HG03378 (cell line): ENCODE results near the gene NAB2.
"Not testable (repeated sequence)": the region's sequence is repeated elsewhere in the genome, so short reads cannot be mapped to it uniquely, and the experiment has no call there.

Experiments
- ATAC-seq: cut with Tn5 transposase; IDR thresholded peaks from one replicate; pipeline ENCODE4 v1.9.1; 2021; ENCODE audit warnings: mild to moderate bottlenecking, moderate library complexity; ENCODE audit not compliant: unreplicated experiment

The NAB2 gene, protein sequence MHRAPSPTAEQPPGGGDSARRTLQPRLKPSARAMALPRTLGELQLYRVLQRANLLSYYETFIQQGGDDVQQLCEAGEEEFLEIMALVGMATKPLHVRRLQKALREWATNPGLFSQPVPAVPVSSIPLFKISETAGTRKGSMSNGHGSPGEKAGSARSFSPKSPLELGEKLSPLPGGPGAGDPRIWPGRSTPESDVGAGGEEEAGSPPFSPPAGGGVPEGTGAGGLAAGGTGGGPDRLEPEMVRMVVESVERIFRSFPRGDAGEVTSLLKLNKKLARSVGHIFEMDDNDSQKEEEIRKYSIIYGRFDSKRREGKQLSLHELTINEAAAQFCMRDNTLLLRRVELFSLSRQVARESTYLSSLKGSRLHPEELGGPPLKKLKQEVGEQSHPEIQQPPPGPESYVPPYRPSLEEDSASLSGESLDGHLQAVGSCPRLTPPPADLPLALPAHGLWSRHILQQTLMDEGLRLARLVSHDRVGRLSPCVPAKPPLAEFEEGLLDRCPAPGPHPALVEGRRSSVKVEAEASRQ

GRCh38 chr12:57088354-57089270 is at the start of gene NAB2:
TSS of gene NAB2 (plus strand) at chr12:57089114. CDS start at chr12:57089272, 158 bp downstream.
- ATAC-seq = peak; percentile 38

- ATAC-seq = no peak
These were observed 48.7 kb upstream of the NAB2 start for GRCh38 chr12:57040211-57040610.

- no peak for ATAC-seq
These were observed 48.2 kb upstream of the NAB2 start for GRCh38 chr12:57040750-57041149.

GRCh38 chr12:57042695-57043094 is 46.2 kb upstream of the NAB2 start:
- no peak for ATAC-seq

DNA sequence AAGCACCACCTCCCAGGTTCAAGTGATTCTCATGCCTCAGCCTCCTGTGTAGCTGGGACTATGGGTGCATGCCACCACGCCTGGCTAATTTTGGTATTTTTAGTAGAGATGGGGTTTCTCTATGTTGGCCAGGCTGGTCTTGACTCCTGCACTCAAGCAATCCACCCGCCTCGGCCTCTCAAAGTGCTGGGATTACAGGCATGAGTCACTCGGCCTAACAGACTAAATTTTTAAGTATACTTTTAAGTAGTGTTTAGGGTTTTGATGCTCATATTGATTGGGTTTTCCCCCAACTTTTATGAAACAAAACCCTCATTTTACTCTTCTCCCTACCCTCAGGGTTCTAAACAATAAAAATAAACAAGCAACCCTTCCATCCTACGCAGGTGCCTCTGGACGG is 44.4 kb upstream of the NAB2 start:
- ATAC-seq = no peak

DNA sequence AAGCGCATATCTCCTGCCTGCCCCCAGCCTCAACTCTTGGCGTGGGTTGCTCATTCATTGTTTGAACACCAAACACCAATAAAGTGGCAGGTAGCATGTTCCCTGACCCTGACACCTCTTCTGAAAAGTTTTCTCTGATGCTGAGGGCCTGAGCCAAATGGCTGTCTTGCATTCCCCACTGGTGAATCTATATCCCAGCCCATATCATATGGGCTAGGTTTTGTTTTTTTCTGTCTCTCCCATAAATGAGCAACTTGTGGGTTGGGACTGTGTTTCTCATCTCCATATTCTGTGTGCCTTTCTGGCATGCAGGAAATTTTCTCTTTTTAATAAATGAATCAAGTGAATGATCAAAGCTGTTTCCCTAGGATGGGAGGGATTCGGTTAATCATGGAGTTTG is 44.0 kb upstream of the NAB2 start:
- ATAC-seq = no peak

GRCh38 chr12:57046086-57046791 is 42.7 kb upstream of the NAB2 start:
- ATAC-seq = no peak

DNA sequence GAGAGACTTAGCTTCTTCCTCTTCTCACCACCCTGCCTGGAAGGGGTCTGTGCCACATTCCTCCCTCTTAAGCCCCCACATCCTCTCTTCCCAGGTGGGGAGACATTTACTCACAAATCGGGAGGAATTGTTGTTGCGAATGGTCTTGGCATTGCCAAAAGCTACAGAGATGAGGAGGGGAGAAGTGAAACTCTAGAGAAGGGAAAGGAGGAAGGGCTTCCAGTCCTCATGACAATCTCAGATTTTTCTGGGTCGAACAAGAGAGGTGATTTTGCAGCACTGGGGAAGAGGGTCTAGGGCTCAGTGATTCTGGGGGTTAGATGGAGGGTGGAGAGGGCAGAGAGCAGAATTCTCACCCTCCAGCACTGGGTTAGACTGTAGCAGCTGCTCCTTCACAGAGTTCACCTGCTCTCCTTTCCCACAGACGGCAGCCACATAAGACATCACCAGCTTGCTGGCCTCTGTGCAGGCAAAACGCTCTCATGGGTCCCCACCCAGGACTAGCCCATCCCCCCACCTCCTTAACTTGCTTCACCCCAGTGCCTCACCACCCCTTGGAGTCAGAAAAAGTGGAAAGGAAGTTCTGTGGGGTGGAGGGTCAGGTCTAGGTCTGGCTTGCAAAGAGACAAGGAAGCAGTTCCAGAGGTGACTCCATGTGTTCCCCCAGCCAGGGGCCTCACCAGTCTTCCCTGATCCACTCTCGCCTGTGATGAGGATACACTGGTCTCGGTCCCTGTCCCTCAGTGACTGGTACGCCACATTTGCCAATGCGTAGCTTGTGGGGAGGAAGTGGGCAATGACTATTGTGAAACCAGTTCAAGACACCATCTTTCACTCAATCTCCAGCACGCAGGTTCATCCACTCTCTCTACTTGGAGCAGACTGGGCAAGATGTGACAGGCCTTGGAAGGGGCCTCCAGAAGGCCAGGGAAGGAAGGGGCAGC is 41.7 kb upstream of the NAB2 start:
- no peak for ATAC-seq

GRCh38 chr12:57047981-57048380 is 40.9 kb upstream of the NAB2 start:
- no peak for ATAC-seq

GRCh38 chr12:57048423-57049118 is 40.3 kb upstream of the NAB2 start:
- ATAC-seq = no peak

GRCh38 chr12:57049119-57049446 is 39.8 kb upstream of the NAB2 start:
- no peak for ATAC-seq

- no peak for ATAC-seq
These were observed 39.0 kb upstream of the NAB2 start, which contains the start of gene MYO1A for GRCh38 chr12:57049890-57050289. TSS of gene MYO1A (minus strand) at chr12:57050129. CDS start at chr12:57048323, 1,806 bp downstream.

GRCh38 chr12:57051011-57051410 is 37.9 kb upstream of the NAB2 start:
- ATAC-seq = no peak

DNA sequence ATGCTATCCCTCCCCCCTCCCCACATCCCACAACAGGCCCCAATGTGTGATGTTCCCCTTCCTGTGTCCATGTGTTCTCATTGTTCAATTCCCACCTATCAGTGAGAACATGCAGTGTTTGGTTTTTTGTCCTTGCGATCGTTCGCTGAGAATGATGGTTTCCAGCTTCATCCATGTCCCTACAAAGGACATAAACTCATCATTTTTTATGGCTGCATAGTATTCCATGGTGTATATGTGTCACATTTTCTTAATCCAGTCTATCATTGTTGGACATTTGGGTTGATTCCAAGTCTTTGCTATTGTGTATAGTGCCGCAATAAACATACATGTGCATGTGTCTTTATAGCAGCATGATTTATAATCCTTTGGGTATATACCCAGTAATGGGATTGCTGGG is 35.8 kb upstream of the NAB2 start:
- not testable (repeated sequence) for ATAC-seq

DNA sequence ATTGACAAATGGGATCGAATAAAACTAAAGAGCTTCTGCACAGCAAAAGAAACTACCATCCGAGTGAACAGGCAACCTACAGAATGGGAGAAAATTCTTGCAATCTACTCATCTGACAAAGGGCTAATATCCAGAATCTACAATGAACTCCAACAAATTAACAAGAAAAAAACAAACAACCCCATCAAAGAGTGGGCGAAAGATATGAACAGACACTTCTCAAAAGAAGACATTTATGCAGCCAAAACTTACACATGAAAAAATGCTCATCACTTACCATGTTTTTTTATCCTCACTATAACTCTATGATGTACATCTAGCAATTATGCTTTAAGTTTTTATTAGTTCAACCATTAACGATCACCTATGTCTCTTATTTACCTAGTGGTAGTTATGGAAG is 35.0 kb upstream of the NAB2 start:
- ATAC-seq = not testable (repeated sequence)

DNA sequence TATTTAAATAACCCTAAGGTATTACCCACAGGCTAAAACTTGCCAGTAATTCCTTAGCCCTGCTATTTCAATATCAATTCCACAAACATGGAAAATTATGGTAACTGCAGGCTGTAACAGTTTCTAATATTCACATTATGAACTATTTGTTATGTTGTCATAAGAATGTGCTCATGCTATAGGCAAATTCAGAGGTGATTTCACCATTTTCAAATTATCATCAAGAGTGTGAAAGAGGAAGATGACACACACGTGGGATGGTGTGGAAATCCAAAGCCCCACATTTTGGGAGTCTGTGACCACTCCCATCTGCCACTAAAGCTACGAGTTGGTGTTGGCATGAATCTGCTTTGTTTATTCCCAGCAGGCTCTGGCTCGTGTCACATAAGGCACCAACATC is 33.1 kb upstream of the NAB2 start:
- no peak for ATAC-seq

- ATAC-seq = no peak
These were observed 31.7 kb upstream of the NAB2 start for GRCh38 chr12:57057067-57057751.

DNA sequence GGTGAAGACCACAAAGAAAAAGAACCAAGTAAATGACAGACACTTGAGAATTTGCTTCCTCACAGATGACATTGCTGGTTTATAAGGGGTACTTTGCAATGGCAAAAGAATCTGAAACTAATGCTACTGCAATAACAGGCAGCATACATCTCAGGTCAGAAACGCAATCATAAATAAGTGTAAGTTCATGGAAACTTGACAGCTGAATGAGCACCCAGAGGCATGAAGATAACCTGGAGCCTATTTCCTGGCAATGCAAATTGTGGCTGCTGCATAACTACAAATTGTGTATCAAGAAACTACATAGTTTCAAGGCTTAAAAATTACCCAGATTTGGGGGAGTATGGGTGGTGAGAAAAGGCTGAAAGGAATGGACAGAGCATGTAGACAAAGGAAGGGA is 30.5 kb upstream of the NAB2 start:
- ATAC-seq = no peak
